Left lung (tissue), 10 donors: ENCODE data around the gene ENO1. TPM values are rescaled to one million over a fixed set of nuclear protein-coding genes. Genes with fewer than 3 reads are reported as not detected.
"Not testable (repeated sequence)": the region's sequence is repeated elsewhere in the genome, so short reads cannot be mapped to it uniquely, and the experiment has no call there.

Source experiments
- ATAC-seq: fragments of 200-7000 bp; cut with Tn5 transposase; one replicate; pipeline ENCODE4 v1.9.1; 2020; ENCODE audit warnings: moderate library complexity
- DNase-seq, 4 donors: peaks; one replicate each; pipeline ENCODE4 v3.0.0-alpha.2; 2013 to 2020
- H3K27ac ChIP-seq, 2 donors: fragments of 200-600 bp; sonication (generic) in 1 of 2; one replicate each; pipeline versions ENCODE4 v1.5.0 to v1.8.0; 2020 to 2021
- H3K27me3 ChIP-seq, 2 donors: fragments of 200-600 bp; sonication (generic) in 1 of 2; one replicate each; pipeline versions ENCODE4 v1.5.0 to v1.8.0; 2020 to 2021
- H3K36me3 ChIP-seq, 2 donors: fragments of 200-600 bp; sonication (generic) in 1 of 2; one replicate each; pipeline versions ENCODE4 v1.5.0 to v1.8.0; 2020 to 2021
- H3K4me1 ChIP-seq, 2 donors: fragments of 200-600 bp; one replicate each; pipeline ENCODE4 v1.8.0; 2021
- H3K4me3 ChIP-seq, 2 donors: fragments of 200-600 bp; sonication (generic) in 1 of 2; one replicate each; pipeline versions ENCODE4 v1.5.0 to v1.8.0; 2020 to 2021; ENCODE audit warnings: mild to moderate bottlenecking in 1 of 2
- H3K9me3 ChIP-seq, 2 donors: fragments of 200-600 bp; sonication (generic) in 1 of 2; one replicate each; pipeline versions ENCODE4 v1.5.0 to v1.8.0; 2020 to 2021
- CTCF ChIP-seq, 2 donors: fragments of 200-600 bp; sonication (generic) in 1 of 2; IDR thresholded peaks; one replicate each; pipeline versions ENCODE4 v1.5.0 to v1.8.0; 2021; ENCODE audit warnings: antibody characterized with exemption in 2 of 2
- intact Hi-C, 2 donors: fragments of 100-400 bp; cut with DNase I; formaldehyde crosslinking; loops; one replicate each; pipeline versions ENCODE4 v1.11.2 to v1.14.2; 2022
- polyA plus RNA-seq, 6 donors: library from polyadenylated mRNA; unstranded; fragments of 120-200 nt; gene quantifications; one replicate each; pipeline ENCODE4 v1.2.1, GENCODE V29; 2013; ENCODE audit not compliant: insufficient read length in 6 of 6
- total RNA-seq, 2 donors: library from RNA; stranded (reverse); fragmentation: NEBNext Ultra II Directional; extraction: Animal tissue kit (Norgen Biotek cat#: 25700); gene quantifications; one replicate each; pipeline ENCODE4 v1.2.1, GENCODE V29; 2021
- donor health status: DM: no; HTN: yes; CAD: no.
- donor health status: DM: no; HTN: no; CAD: no.

The ENO1 gene
- total and polyA plus RNA-seq, 8 donors = 695 to 1,734 (median 783) TPM

- H3K27me3 ChIP-seq = no peaks in the 10 kb centered on the region
- H3K36me3 ChIP-seq = no peaks in the 10 kb centered on the region
- H3K9me3 ChIP-seq = peaks cover 0 to 6% of the 10 kb centered on the region in 2 donors
- H3K4me1 ChIP-seq = peaks cover 0 to 29% of the 10 kb centered on the region in 2 donors
- no peak overlapping the region for H3K27ac ChIP-seq
- TF ChIP-seq CTCF (IDR thresholded peaks at IDR 0.05) = no peak
- no peak for ATAC-seq
- no peak overlapping the region for H3K4me3 ChIP-seq
- DNase-seq = no peak
- intact Hi-C loops = no loop called here
These were observed 20.6 kb upstream of the ENO1 start for GRCh38 chr1:8899046-8899445.

GRCh38 chr1:8898418-8898817 lies 19.9 kb upstream of the ENO1 start:
- ATAC-seq, DNase-seq, H3K27me3 ChIP-seq, intact Hi-C loops, H3K27ac ChIP-seq, H3K4me3 ChIP-seq, H3K9me3 ChIP-seq, H3K36me3 ChIP-seq: not testable (repeated sequence)
- peaks cover 0 to 25% of the 10 kb centered on the region in 2 donors for H3K4me1 ChIP-seq

- DNase-seq, H3K9me3 ChIP-seq, intact Hi-C loops, H3K27me3 ChIP-seq, ATAC-seq, H3K4me3 ChIP-seq, H3K27ac ChIP-seq, H3K36me3 ChIP-seq: not testable (repeated sequence)
- peaks cover 0 to 23% of the 10 kb centered on the region in 2 donors for H3K4me1 ChIP-seq
These were observed 19.0 kb upstream of the ENO1 start for GRCh38 chr1:8897505-8897904.

- H3K9me3 ChIP-seq, H3K4me3 ChIP-seq, H3K27ac ChIP-seq, DNase-seq, intact Hi-C loops, H3K36me3 ChIP-seq, ATAC-seq, H3K27me3 ChIP-seq: not testable (repeated sequence)
- peaks cover 0 to 29% of the 10 kb centered on the region in 2 donors for H3K4me1 ChIP-seq
These were observed 18.3 kb upstream of the ENO1 start for GRCh38 chr1:8896775-8897174.

GRCh38 chr1:8892026-8892425 lies 13.5 kb upstream of the ENO1 start:
- TF ChIP-seq CTCF (IDR thresholded peaks at IDR 0.05) = no peak

GRCh38 chr1:8891401-8891800 lies 12.9 kb upstream of the ENO1 start:
- Histone ChIP-seq H3K9me3 (no peaks in the 10 kb centered on the region), H3K27me3 (no peaks in the 10 kb centered on the region), H3K4me3 (no peak overlapping the region), H3K4me1 (peaks cover 0 to 30% of the 10 kb centered on the region in 2 donors), H3K36me3 (no peaks in the 10 kb centered on the region), H3K27ac (no peak overlapping the region)
- TF ChIP-seq CTCF (IDR thresholded peaks at IDR 0.05) = no peak
- DNase-seq (no peak), ATAC-seq (no peak)
- intact Hi-C loops = no loop called here

More at GRCh38 chr1:8892026-8892425, 13.5 kb upstream of the ENO1 start:
- Histone ChIP-seq H3K9me3 (no peaks in the 10 kb centered on the region), H3K27ac (no peak overlapping the region), H3K36me3 (no peaks in the 10 kb centered on the region), H3K27me3 (no peaks in the 10 kb centered on the region), H3K4me1 (peaks cover 0 to 35% of the 10 kb centered on the region in 2 donors), H3K4me3 (no peak overlapping the region)
- intact Hi-C loops = no loop called here
- ATAC-seq (no peak), DNase-seq (no peak)
